B cell (primary cell): ENCODE data around the gene ATXN7. TPM values are rescaled to one million over a fixed set of nuclear protein-coding genes. Genes with fewer than 3 reads are reported as not detected.

ENCODE experiments used
- ATAC-seq: fragments of 200-7000 bp; cut with Tn5 transposase; one replicate; pipeline ENCODE4 v1.10.0; 2021; ENCODE audit warnings: low read depth, mild to moderate bottlenecking, moderate number of reproducible peaks, moderate library complexity
- CTCF ChIA-PET: fragments of 350-600 bp; sonication (Branson Sonifier 250); formaldehyde crosslinking; loops from one replicate; lab custom pipeline; 2021; ENCODE audit warnings: antibody characterized with exemption, inconsistent platforms; lab: Charles Lee
- POLR2A ChIA-PET: fragments of 350-600 bp; sonication (Branson Sonifier 250); formaldehyde crosslinking; loops from one replicate; lab custom pipeline; 2021; ENCODE audit warnings: antibody characterized with exemption; lab: Charles Lee
- DNase-seq: peaks from one replicate; pipeline ENCODE4 v3.0.0; 2013
- H2AFZ ChIP-seq: 2 replicates; pipeline ENCODE4 v1.6.1; 2012; ENCODE audit warnings: mild to moderate bottlenecking, low read depth, low read length; ENCODE audit not compliant: insufficient read depth, poor library complexity, severe bottlenecking
- H3K27ac ChIP-seq, 2 donors: 1 replicate in 1 of 2; 2 replicates in 1 of 2; pipeline ENCODE4 v1.5.1; 2012 to 2013; ENCODE audit warnings: low read length in 2 of 2, mild to moderate bottlenecking in 2 of 2, moderate library complexity in 1 of 2
- H3K27me3 ChIP-seq, 4 experiments: fragments of 200-600 bp in 1 of 4; sonication (generic) in 1 of 4; replicated peaks in 1 of 4; 1 replicate in 2 of 4; 2 replicates in 2 of 4; pipeline versions ENCODE4 v1.6.1 to v1.7.0; 2013 to 2016; ENCODE audit warnings: low read length in 3 of 4, mild to moderate bottlenecking in 2 of 4, mixed read lengths in 1 of 4, moderate library complexity in 1 of 4; ENCODE audit not compliant: insufficient read depth in 4 of 4, control insufficient read depth in 3 of 4; ENCODE audit errors: control extremely low read depth in 1 of 4
- H3K36me3 ChIP-seq, 2 experiments: replicated peaks in 1 of 2; 1 replicate in 1 of 2; 2 replicates in 1 of 2; pipeline versions ENCODE4 v1.6.1 to v1.7.1; 2013; ENCODE audit warnings: low read length in 1 of 2; ENCODE audit not compliant: insufficient read depth in 2 of 2, control insufficient read depth in 1 of 2; ENCODE audit errors: control extremely low read depth in 1 of 2, extremely low read depth in 1 of 2
- H3K4me1 ChIP-seq, 2 donors: fragments of 200-600 bp in 1 of 2; sonication (generic) in 1 of 2; 1 replicate in 1 of 2; 2 replicates in 1 of 2; pipeline versions ENCODE4 v1.5.1 to v1.6.1; 2013 to 2017; ENCODE audit warnings: low read length in 2 of 2; ENCODE audit not compliant: control insufficient read depth in 2 of 2, insufficient read depth in 2 of 2
- H3K4me2 ChIP-seq: replicated peaks from 2 replicates; pipeline ENCODE3; 2012; ENCODE audit warnings: mild to moderate bottlenecking, low read depth, low read length; ENCODE audit not compliant: poor library complexity, severe bottlenecking
- H3K4me3 ChIP-seq, 5 experiments: fragments of 200-600 bp in 1 of 5; sonication (generic) in 1 of 5; 1 replicate in 3 of 5; 2 replicates in 2 of 5; pipeline versions ENCODE4 v1.5.1 to v1.7.0; 2011 to 2016; ENCODE audit warnings: low read length in 4 of 5, mild to moderate bottlenecking in 4 of 5, low read depth in 2 of 5, control low read depth in 1 of 5, moderate library complexity in 1 of 5; ENCODE audit not compliant: insufficient read depth in 1 of 5; ENCODE audit errors: control extremely low read depth in 1 of 5, extremely low read depth in 1 of 5
- H3K79me2 ChIP-seq: fragments of 200-600 bp; sonication (generic); one replicate; pipeline ENCODE4 v1.6.0; 2016; ENCODE audit warnings: low read length; ENCODE audit not compliant: control insufficient read depth, insufficient read depth
- H3K9ac ChIP-seq: fragments of 200-600 bp; sonication (generic); 2 replicates; pipeline ENCODE4 v1.6.1; 2017; ENCODE audit warnings: mild to moderate bottlenecking, low read length, moderate library complexity
- H3K9me3 ChIP-seq, 3 donors: one replicate each; pipeline versions ENCODE4 v1.6.1 to v1.7.1; 2013; ENCODE audit warnings: low read length in 2 of 3; ENCODE audit not compliant: control insufficient read depth in 2 of 3, insufficient read depth in 1 of 3; ENCODE audit errors: control extremely low read depth in 1 of 3
- H4K20me1 ChIP-seq: 2 replicates; pipeline ENCODE4 v1.6.0; 2012; ENCODE audit warnings: mild to moderate bottlenecking, low read length; ENCODE audit not compliant: insufficient read depth, control insufficient read depth, poor library complexity, severe bottlenecking
- H3K27ac Mint-ChIP-seq: one replicate; pipeline ENCODE4 v1.8.0; 2021; ENCODE audit warnings: mixed read lengths
- H3K27me3 Mint-ChIP-seq: one replicate; pipeline ENCODE4 v1.8.0; 2021; ENCODE audit warnings: mixed read lengths
- H3K4me1 Mint-ChIP-seq: one replicate; pipeline ENCODE4 v1.8.0; 2021; ENCODE audit warnings: mixed read lengths
- H3K4me3 Mint-ChIP-seq: one replicate; pipeline ENCODE4 v1.8.0; 2021; ENCODE audit warnings: mixed read lengths
- H3K9me3 Mint-ChIP-seq: one replicate; pipeline ENCODE4 v1.8.0; 2022; ENCODE audit warnings: mixed read lengths; ENCODE audit not compliant: insufficient read depth
- CTCF ChIP-seq: fragments of 200-600 bp; IDR thresholded peaks from one replicate; pipeline ENCODE4 v1.8.0; 2022; ENCODE audit warnings: antibody characterized with exemption, mild to moderate bottlenecking
- EZH2 ChIP-seq: IDR thresholded peaks from 2 replicates; pipeline ENCODE4 v1.6.1; 2012; ENCODE audit warnings: borderline replicate concordance, low read depth, mild to moderate bottlenecking, moderate library complexity, low read length; ENCODE audit not compliant: insufficient read depth, poor library complexity, severe bottlenecking
- WGBS: methylation state at CpG from one replicate; pipeline ENCODE4 v1.1.5; 2013; ENCODE audit warnings: missing lambda C conversion rate; ENCODE audit not compliant: insufficient coverage; 5-methylcytosine and 5-hydroxymethylcytosine counted together
- intact Hi-C: fragments of 100-400 bp; cut with micrococcal nuclease; formaldehyde crosslinking; loops from one replicate; pipeline ENCODE4 v1.10.0; 2022
- polyA plus RNA-seq: library from polyadenylated mRNA; depleted of rRNA; stranded (reverse); fragments of >200 nt; gene quantifications from 2 replicates; pipeline ENCODE4 v1.2.3, GENCODE V29; 2012
- total RNA-seq, 2 donors: library from RNA; stranded (reverse); fragments of 120-200 nt in 1 of 2; gene quantifications; 1 replicate in 1 of 2; 2 replicates in 1 of 2; pipeline versions ENCODE4 v1.2.3 to v1.2.4, GENCODE V29; 2013 to 2022

ATXN7 gene
- total and polyA plus RNA-seq, 2 donors (not counting 1 experiment from before 2014, with no cell fraction given), result 18.1 to 74.3 TPM

- ChIA-PET POLR2A (no interaction called here), CTCF (interaction anchor here (0.6 to 2.1 kb wide), 5 partner anchors 14 to 70 kb away, joined by 3 to 6 read pairs (median 4); no protein-coding TSS in a partner anchor)
- intact Hi-C loops, result loop anchor here (2.0 kb wide), 1 partner anchor 18 kb away; no protein-coding TSS in a partner anchor
- Histone ChIP-seq H3K4me3 (peak overlapping the region in 4 of 5 experiments; percentile 0 to 38 (median 21)), H3K9me3 (no peaks in the 10 kb centered on the region), H3K4me2 (peak overlapping the region; percentile 51), H3K27me3 (no peaks in the 10 kb centered on the region), H3K27ac (peak overlapping the region in 1 of 2 donors; percentile 53), H2AFZ (peak overlapping the region; percentile 18), H4K20me1 (peaks cover 38% of the 10 kb centered on the region), H3K9ac (peak overlapping the region; percentile 15), H3K79me2 (peaks cover 81% of the 10 kb centered on the region), H3K4me1 (peaks cover 19 to 20% of the 10 kb centered on the region in 2 donors), H3K36me3 (peaks cover 0 to 13% of the 10 kb centered on the region in 2 experiments)
- Mint-ChIP-seq H3K4me1 (peaks cover 45% of the 10 kb centered on the region), H3K9me3 (no peaks in the 10 kb centered on the region), H3K27ac (peak overlapping the region; percentile 12), H3K27me3 (no peaks in the 10 kb centered on the region), H3K4me3 (peak overlapping the region; percentile 59)
- no CpG with 5 or more reads among the region's 3 CpGs for WGBS
- no peak for ATAC-seq
- DNase-seq, result no peak
- TF ChIP-seq EZH2 (no peak), CTCF (no peak)
Observed at GRCh38 chr3:63968612-63969350, 105.1 kb downstream of the ATXN7 start.

GRCh38 chr3:63969876-63970275, 106.2 kb downstream of the ATXN7 start:
- no peaks in the 10 kb centered on the region for H3K27me3 Mint-ChIP-seq
- WGBS, result 22% methylated on average over 2 of the region's 2 CpGs
- Histone ChIP-seq H3K4me3 (no peak overlapping the region), H3K27ac (no peak overlapping the region), H3K9ac (no peak overlapping the region), H4K20me1 (peaks cover 47% of the 10 kb centered on the region), H3K9me3 (no peaks in the 10 kb centered on the region), H2AFZ (no peak overlapping the region), H3K4me2 (no peak overlapping the region), H3K79me2 (peaks cover 80% of the 10 kb centered on the region), H3K4me1 (peaks cover 19 to 20% of the 10 kb centered on the region in 2 donors), H3K27me3 (no peaks in the 10 kb centered on the region), H3K36me3 (peaks cover 0 to 11% of the 10 kb centered on the region in 2 experiments)
- no peak overlapping the region for H3K27ac Mint-ChIP-seq
- no peaks in the 10 kb centered on the region for H3K9me3 Mint-ChIP-seq
- ATAC-seq (no peak), DNase-seq (no peak)
- ChIA-PET POLR2A (no interaction called here), CTCF (no interaction called here)
- no peak for TF ChIP-seq EZH2
- TF ChIP-seq CTCF, result no peak
- intact Hi-C loops, result loop anchor here (2.0 kb wide), 1 partner anchor 19 kb away; no protein-coding TSS in a partner anchor
- H3K4me1 Mint-ChIP-seq, result peaks cover 45% of the 10 kb centered on the region
- H3K4me3 Mint-ChIP-seq, result no peak overlapping the region
